Immature natural killer cell (primary cell): ENCODE results near the gene RO60. TPM values are rescaled to one million over a fixed set of nuclear protein-coding genes. Genes with fewer than 3 reads are reported as not detected.
"Not testable (repeated sequence)": the region's sequence is repeated elsewhere in the genome, so short reads cannot be mapped to it uniquely, and the experiment has no call there.

Experiments
- DNase-seq, 3 donors: peaks; one replicate each; pipeline ENCODE4 v3.0.0; 2022; ENCODE audit warnings: mixed read lengths in 1 of 3
- H3K27ac Mint-ChIP-seq, 6 donors: one replicate each; pipeline ENCODE4 v1.8.0; 2020; ENCODE audit warnings: mixed read lengths in 6 of 6, mild to moderate bottlenecking in 5 of 6, inconsistent platforms in 4 of 6, moderate library complexity in 3 of 6
- H3K27me3 Mint-ChIP-seq, 3 donors: one replicate each; pipeline ENCODE4 v1.8.0; 2020 to 2021; ENCODE audit warnings: low read depth in 3 of 3, mild to moderate bottlenecking in 3 of 3, mixed read lengths in 3 of 3, moderate library complexity in 3 of 3, inconsistent platforms in 1 of 3
- H3K36me3 Mint-ChIP-seq, 3 donors: one replicate each; pipeline ENCODE4 v1.8.0; 2020; ENCODE audit warnings: mixed read lengths in 3 of 3, inconsistent platforms in 2 of 3, mild to moderate bottlenecking in 2 of 3
- H3K4me1 Mint-ChIP-seq, 2 donors: one replicate each; pipeline ENCODE4 v1.8.0; 2020; ENCODE audit warnings: inconsistent platforms in 2 of 2, mild to moderate bottlenecking in 2 of 2, mixed read lengths in 2 of 2, moderate library complexity in 1 of 2
- H3K4me3 Mint-ChIP-seq, 5 donors: one replicate each; pipeline ENCODE4 v1.8.0; 2020; ENCODE audit warnings: mild to moderate bottlenecking in 5 of 5, mixed read lengths in 5 of 5, inconsistent platforms in 3 of 5, moderate library complexity in 3 of 5
- H3K9me3 Mint-ChIP-seq, 6 donors: one replicate each; pipeline ENCODE4 v1.8.0; 2020; ENCODE audit warnings: mild to moderate bottlenecking in 6 of 6, mixed read lengths in 6 of 6, inconsistent platforms in 4 of 6, moderate library complexity in 3 of 6
- polyA plus RNA-seq, 3 donors: library from polyadenylated mRNA; unstranded; fragments of 300-500 nt; fragmentation: Illumina TruSeq; gene quantifications; one replicate each; pipeline ENCODE4 v1.2.3, GENCODE V29; 2021

RO60 gene
- polyA plus RNA-seq, 3 donors from 2014 or later: 105 to 151 (median 149) TPM

DNA sequence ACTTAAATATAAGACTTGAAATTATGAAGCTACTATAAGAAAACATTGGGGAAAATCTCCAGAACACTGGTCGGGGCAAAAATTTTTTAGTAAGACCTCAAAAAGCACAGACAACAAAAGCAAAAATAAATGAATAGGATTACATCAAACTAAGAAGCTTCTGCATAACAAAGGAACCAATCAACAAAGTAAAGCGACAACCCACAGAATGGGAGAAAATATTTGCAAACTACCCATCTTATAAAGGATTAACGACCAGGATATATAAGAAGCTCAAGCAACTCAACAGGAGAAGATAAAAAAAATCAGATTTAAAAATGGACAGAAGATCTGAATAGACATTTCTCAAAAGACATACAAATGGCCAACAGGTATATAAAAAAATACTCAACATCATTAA is 19.4 kb upstream of the RO60 start:
- no peak overlapping the region for H3K4me3 Mint-ChIP-seq
- H3K27me3 Mint-ChIP-seq: peaks cover 0 to 1% (median 0%) of the 10 kb centered on the region in 3 donors
- H3K4me1 Mint-ChIP-seq: peaks cover 38 to 81% of the 10 kb centered on the region in 2 donors
- no peaks in the 10 kb centered on the region for H3K9me3 Mint-ChIP-seq
- peak overlapping the region in 2 of 6 donors; percentile 9 to 10 for H3K27ac Mint-ChIP-seq
- peaks cover 0 to 22% (median 5%) of the 10 kb centered on the region in 3 donors for H3K36me3 Mint-ChIP-seq
- no peak for DNase-seq

DNA sequence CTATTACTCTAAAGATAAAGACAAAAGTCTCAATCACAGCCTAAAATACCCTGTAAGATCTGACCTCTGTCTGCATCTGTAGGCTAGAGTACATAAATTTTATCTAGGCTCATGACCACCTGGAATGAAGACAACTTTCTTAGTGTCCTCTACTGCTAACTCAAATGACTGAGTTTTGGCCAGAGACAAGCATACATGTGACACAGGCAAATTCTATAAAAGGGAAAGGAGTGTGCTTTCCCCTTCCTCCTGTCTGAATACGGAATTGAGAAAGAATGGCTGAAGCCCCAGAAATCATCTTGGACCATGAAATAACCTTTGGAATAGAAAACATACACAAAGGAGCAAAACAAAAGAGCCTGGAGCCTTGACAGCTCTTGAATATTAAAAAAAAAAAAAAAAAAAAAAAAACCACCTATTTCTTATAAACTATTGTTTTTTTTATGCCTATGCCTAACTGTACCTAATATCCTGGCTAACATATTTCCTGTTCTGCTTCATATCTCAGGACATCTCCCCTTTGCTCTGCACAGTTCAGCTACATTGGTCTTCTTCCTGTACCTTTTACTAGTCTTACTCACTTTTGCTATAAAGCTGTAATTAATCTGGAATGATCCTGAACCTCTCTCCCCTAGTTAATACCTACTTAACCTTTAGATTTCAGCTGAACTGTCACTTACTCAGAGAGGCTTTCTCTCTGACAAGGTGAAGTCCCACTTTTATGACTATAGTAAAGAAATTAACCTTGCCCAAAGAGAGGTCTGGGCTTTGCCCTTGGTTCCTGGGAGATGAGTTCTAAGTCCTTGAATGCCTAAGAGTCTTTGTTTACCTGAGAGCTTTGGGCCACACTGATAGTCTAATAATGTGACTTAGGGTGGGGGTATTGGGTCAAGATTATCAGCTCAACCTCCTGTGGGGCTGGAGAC is 16.4 kb upstream of the RO60 start:
- H3K9me3 Mint-ChIP-seq: no peaks in the 10 kb centered on the region

DNA sequence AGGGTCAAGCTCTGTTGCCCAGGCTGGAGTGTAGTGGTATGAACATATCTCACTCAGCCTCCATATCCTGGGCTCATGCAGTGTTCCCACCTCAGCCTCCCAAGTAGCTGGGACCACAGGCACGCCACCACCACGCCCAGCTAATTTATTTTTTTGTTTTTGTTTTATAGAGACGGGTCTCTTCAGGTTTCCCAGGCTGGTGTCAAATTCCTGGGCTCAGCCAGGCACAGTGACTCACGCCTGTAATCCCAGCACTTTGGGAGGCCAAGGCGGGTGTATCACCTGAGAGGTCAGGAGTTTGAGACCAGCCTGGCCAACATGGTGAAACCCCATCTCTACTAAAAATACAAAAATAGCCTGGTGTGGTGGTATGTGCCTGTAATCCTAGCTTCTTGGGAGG is 10.5 kb upstream of the RO60 start:
- H3K36me3 Mint-ChIP-seq: peaks cover 0 to 23% (median 12%) of the 10 kb centered on the region in 3 donors
- DNase-seq, H3K27ac Mint-ChIP-seq, H3K27me3 Mint-ChIP-seq, H3K4me3 Mint-ChIP-seq, H3K9me3 Mint-ChIP-seq: not testable (repeated sequence)
- peaks cover 12 to 48% of the 10 kb centered on the region in 2 donors for H3K4me1 Mint-ChIP-seq

More for the DNA sequence above, 16.4 kb upstream of the RO60 start:
- peaks cover 0 to 24% (median 5%) of the 10 kb centered on the region in 3 donors for H3K36me3 Mint-ChIP-seq
- no peak for DNase-seq
- peaks cover 20 to 67% of the 10 kb centered on the region in 2 donors for H3K4me1 Mint-ChIP-seq
- H3K27me3 Mint-ChIP-seq: peaks cover 0 to 1% (median 0%) of the 10 kb centered on the region in 3 donors
- no peak overlapping the region for H3K4me3 Mint-ChIP-seq
- H3K27ac Mint-ChIP-seq: peak overlapping the region; percentile 17 to 78 (median 71)

DNA sequence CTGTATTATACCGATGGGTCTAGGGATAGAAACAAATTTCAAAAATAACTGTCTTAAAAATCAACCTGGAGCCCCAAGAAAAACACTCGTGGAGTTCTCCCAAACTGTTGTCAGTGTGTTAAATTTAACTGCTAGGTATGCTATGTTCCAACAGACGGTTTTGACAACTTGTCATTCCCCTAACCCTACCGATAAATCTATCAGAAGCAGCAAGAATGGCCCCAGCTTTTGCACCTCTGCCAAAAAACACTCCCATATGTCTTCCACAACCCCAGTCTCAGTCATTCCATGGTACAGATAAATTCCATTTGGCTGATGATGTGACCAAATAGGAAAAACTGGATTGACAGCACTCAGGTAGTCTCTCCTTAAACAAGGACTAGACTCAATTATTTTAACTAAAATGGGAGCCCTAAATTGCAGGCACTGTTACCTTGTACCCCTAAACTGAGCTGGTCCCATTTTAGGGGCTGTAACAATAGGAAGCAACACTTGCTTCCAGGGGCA is 5.2 kb upstream of the RO60 start:
- Mint-ChIP-seq H3K4me3 (no peak overlapping the region), H3K27ac (peak overlapping the region; percentile 24 to 72 (median 48)), H3K27me3 (peaks cover 7 to 12% (median 9%) of the 10 kb centered on the region in 3 donors), H3K4me1 (peaks cover 41 to 67% of the 10 kb centered on the region in 2 donors), H3K9me3 (no peaks in the 10 kb centered on the region), H3K36me3 (peaks cover 0 to 5% (median 4%) of the 10 kb centered on the region in 3 donors)
- DNase-seq: no peak

DNA sequence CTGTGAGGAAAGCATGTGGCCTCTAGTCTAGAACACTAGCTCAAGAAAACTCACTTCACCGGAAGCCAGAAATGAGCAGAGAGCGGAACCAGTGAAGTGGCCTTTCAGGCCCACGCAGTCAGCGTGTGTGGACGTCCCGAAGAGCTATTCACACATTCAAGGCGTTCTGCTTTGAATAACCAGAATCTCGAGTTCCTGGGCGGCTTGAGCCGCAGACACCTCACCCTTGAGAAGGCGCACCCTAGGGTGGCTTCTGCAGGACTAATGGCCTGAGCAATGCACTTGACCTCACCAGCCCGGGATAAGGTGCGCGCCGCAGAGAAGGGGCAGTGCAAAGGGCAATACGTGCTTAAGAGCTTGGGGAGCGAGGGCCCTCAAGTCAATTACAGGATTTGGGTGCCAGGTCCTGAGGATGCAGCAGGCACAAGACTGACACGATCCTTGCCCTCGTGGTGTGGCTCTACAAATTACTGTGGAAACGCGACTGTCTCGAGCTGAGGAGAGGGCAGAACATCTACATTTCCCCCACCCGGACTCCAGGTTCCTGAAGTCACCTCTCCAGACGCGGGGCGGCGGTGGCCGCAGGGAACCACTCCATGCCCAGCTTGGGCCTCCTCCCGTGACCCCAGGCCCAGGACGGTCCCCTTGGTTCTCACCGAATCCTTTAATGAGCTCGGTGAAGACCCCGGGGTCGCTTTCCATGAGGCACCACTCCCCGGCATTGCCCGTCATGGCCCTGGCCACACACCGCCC is 707 bp upstream of the RO60 start:
- Mint-ChIP-seq H3K36me3 (peaks cover 0 to 9% (median 3%) of the 10 kb centered on the region in 3 donors), H3K27me3 (peaks cover 8 to 20% (median 12%) of the 10 kb centered on the region in 3 donors), H3K4me3 (peak overlapping the region; percentile 89 to 100 (median 95)), H3K27ac (peak overlapping the region; percentile 95 to 100 (median 98)), H3K9me3 (no peaks in the 10 kb centered on the region), H3K4me1 (peaks cover 56 to 79% of the 10 kb centered on the region in 2 donors)
- DNase-seq: peak; percentile 79 to 86 (median 85)

DNA sequence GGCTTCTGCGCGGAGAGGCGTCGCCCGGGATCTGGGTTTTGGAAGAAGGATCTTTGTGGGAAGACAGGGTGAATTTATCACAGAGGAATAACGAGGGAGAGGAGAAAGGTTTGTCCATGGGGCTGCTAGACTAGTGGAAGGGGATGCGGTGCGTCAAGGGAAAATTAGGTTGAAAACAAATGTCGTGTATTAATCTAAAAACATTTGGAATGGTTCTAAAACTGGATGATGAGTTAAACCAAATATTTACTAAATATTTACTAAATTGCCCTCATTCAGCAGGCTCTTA is 647 bp downstream of the RO60 start:
- H3K4me3 Mint-ChIP-seq: peak overlapping the region; percentile 89 to 100 (median 95)
- peaks cover 8 to 20% (median 12%) of the 10 kb centered on the region in 3 donors for H3K27me3 Mint-ChIP-seq
- DNase-seq: no peak
- H3K4me1 Mint-ChIP-seq: peaks cover 56 to 77% of the 10 kb centered on the region in 2 donors
- no peaks in the 10 kb centered on the region for H3K9me3 Mint-ChIP-seq
- H3K27ac Mint-ChIP-seq: peak overlapping the region; percentile 95 to 100 (median 98)
- peaks cover 0 to 9% (median 3%) of the 10 kb centered on the region in 3 donors for H3K36me3 Mint-ChIP-seq

DNA sequence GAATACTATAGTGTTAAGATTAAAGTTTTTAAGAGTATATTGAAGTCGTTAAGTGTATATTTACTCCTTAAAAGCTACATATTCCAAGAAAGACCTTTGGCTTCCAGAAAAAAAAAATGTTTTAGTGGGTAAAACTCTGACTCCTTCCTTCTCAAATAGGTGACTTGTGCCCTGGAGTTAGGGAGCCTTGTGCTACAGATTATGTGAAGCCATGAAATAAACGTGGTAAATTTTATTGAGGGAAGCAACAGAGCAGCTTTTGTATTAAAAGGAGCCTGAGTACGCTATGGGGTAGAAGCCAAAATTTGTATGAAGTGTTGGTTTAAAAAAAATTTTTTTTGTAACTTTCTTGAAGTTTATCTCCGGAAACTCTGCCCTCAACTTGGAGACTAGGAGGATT is 994 bp downstream of the RO60 start:
- H3K27ac Mint-ChIP-seq: peak overlapping the region; percentile 95 to 100 (median 98)

DNA sequence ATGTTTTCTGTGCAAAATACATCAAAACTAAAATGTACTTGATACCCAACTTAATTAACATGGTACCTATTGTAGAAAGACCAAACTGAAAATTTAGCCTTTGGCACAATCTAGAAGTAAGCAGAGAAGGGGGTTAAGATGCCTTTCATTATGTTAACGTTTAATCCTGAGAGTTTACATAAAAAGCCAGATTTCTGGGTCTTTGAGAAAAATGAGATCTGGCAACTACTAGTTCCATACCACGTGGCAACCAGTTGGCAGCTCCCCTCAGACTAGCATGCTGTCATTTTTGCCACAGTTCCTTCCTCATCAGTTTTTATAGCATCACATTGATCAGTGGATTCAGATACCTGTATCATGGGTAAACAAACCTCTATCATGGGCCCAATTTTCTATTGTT is 1.5 kb downstream of the RO60 start:
- Mint-ChIP-seq H3K36me3 (peaks cover 0 to 9% (median 3%) of the 10 kb centered on the region in 3 donors), H3K4me1 (peaks cover 64 to 81% of the 10 kb centered on the region in 2 donors), H3K27ac (peak overlapping the region; percentile 55 to 100 (median 96)), H3K9me3 (no peaks in the 10 kb centered on the region), H3K4me3 (peak overlapping the region; percentile 89 to 100 (median 95)), H3K27me3 (peaks cover 8 to 20% (median 12%) of the 10 kb centered on the region in 3 donors)
- DNase-seq: no peak

More for the DNA sequence above, 994 bp downstream of the RO60 start:
- Mint-ChIP-seq H3K4me1 (peaks cover 58 to 77% of the 10 kb centered on the region in 2 donors), H3K9me3 (no peaks in the 10 kb centered on the region), H3K4me3 (peak overlapping the region; percentile 89 to 100 (median 95)), H3K36me3 (peaks cover 0 to 9% (median 3%) of the 10 kb centered on the region in 3 donors), H3K27me3 (peaks cover 8 to 20% (median 12%) of the 10 kb centered on the region in 3 donors)
- no peak for DNase-seq

DNA sequence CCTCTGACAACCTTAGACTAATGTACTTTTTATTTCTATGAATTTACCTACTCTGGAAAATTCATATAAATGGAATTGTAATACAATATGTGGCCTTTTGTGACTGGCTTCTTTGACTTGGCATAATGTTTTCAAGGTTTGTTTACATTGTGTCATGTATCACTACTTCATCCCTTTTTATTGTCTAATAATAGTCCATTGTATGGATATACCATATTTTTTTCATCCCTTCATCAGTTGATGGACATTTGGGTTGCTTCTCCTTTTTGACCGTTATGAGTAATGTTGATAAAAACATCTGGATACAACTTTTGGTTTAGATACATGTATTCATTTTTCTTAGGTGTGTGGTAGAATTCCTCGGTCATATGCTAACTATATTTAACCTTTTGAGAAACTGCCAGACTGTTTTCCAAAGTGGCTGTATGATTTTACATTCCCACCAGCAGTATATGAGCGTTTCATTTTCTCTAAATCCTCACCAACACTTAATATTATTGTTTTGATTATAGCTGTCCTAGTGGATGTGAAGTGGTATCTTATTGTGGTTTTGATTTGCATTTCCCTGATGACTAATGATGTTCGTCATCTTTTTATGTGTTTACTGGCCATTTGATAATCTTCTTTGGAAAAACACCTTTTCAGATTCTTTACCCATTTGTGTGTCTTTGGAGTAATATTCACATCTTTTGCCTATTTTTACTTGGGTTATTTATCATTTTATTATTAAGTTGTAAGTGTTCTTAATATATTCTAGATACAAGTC is 3.5 kb downstream of the RO60 start:
- H3K36me3 Mint-ChIP-seq: peaks cover 0 to 9% (median 3%) of the 10 kb centered on the region in 3 donors
- peaks cover 58 to 79% of the 10 kb centered on the region in 2 donors for H3K4me1 Mint-ChIP-seq
- peak overlapping the region in 2 of 5 donors; percentile 8 to 16 for H3K4me3 Mint-ChIP-seq
- H3K27me3 Mint-ChIP-seq: peaks cover 7 to 22% (median 12%) of the 10 kb centered on the region in 3 donors
- no peaks in the 10 kb centered on the region for H3K9me3 Mint-ChIP-seq
- peak overlapping the region in 3 of 6 donors; percentile 21 to 62 (median 50) for H3K27ac Mint-ChIP-seq
- DNase-seq: no peak

DNA sequence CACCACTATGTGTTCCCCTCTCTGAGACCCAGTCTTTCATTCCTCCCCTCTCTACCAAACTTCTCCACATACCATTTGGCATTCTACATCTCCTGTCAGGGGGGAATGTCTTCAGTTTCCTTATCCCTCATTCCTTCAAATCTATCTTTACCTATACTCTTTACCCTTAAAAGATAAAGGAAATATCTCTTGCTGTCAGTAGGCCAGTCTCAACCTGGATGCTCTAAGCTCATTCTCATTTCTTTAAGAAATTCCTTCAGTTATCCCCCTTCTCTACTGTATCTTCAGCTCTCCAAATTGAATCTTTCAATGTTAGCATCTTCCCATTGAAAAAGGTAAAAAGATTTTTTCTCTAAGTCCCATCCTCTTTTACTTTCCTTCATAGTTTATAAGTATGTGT is 6.5 kb downstream of the RO60 start:
- Mint-ChIP-seq H3K36me3 (peaks cover 0 to 9% (median 3%) of the 10 kb centered on the region in 3 donors), H3K27me3 (peaks cover 0 to 2% (median 0%) of the 10 kb centered on the region in 3 donors), H3K9me3 (no peaks in the 10 kb centered on the region), H3K27ac (peak overlapping the region in 5 of 6 donors; percentile 1 to 49 (median 31)), H3K4me1 (peaks cover 57 to 90% of the 10 kb centered on the region in 2 donors), H3K4me3 (peak overlapping the region in 1 of 5 donors; percentile 7)
- no peak for DNase-seq

DNA sequence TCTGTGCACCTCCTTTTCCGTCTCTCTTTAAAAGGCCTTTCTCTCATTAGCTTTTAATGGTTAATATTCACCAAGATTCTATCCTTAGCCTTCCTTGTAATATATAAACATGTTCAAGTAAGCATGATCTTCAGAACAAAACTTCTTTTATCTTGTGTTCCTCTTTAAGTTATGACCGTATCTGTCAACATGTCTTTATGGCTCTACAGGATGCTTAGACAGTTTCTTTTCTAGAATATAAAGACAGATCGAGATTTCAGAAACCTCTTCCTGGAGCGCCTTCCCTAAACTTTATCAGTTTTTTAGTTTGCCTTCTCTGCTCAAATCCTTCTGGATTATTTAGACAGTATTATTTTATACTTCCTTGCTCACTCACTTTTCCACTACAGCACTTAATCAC is 7.2 kb downstream of the RO60 start:
- no peak for DNase-seq
- peaks cover 0 to 9% (median 3%) of the 10 kb centered on the region in 3 donors for H3K36me3 Mint-ChIP-seq
- no peaks in the 10 kb centered on the region for H3K9me3 Mint-ChIP-seq
- H3K4me1 Mint-ChIP-seq: peaks cover 57 to 90% of the 10 kb centered on the region in 2 donors
- peak overlapping the region in 5 of 6 donors; percentile 14 to 49 (median 31) for H3K27ac Mint-ChIP-seq
- no peak overlapping the region for H3K4me3 Mint-ChIP-seq
- H3K27me3 Mint-ChIP-seq: peaks cover 0 to 2% (median 0%) of the 10 kb centered on the region in 3 donors

DNA sequence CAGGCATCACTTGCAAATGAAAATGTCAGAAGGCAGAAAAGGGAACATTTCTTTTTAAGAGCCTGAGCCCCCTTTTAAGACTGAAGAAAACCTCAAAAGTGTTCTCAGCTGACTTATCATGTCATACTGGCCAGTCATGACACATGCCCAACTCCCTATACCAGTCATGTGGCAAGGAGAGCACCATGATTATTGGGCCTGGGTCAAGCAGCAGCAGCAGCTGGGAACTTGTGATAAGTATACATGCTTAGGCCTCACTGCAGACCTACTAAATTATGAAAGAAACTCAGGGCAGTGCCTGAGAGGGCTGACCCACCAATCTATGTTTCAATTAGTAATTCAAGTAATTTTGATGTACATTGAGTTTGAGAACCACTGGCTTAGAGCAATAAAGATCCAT is 8.6 kb downstream of the RO60 start:
- Mint-ChIP-seq H3K27me3 (peaks cover 0 to 2% (median 0%) of the 10 kb centered on the region in 3 donors), H3K27ac (peak overlapping the region; percentile 26 to 89 (median 52)), H3K4me1 (peaks cover 61 to 89% of the 10 kb centered on the region in 2 donors), H3K36me3 (peaks cover 0 to 7% (median 3%) of the 10 kb centered on the region in 3 donors), H3K9me3 (no peaks in the 10 kb centered on the region), H3K4me3 (no peak overlapping the region)
- DNase-seq: no peak
